M059J (cell line): ENCODE measurements around the gene KCNJ12. TPM values are rescaled to one million over a fixed set of nuclear protein-coding genes. Genes with fewer than 3 reads are reported as not detected.
"Not testable (repeated sequence)": the region's sequence is repeated elsewhere in the genome, so short reads cannot be mapped to it uniquely, and the experiment has no call there.

Source experiments
- DNase-seq: peaks from one replicate; pipeline ENCODE4 v3.0.0-alpha.2; 2012; ENCODE audit warnings: low read depth
- total RNA-seq: library from RNA; depleted of rRNA; stranded (reverse); fragments of >200 nt; shearing (Covaris generic); gene quantifications from 2 replicates; pipeline ENCODE4 v1.2.3, GENCODE V29; 2014

KCNJ12 gene
- total RNA-seq, 1 experiment from 2014 or later, result 0.22 TPM

DNA sequence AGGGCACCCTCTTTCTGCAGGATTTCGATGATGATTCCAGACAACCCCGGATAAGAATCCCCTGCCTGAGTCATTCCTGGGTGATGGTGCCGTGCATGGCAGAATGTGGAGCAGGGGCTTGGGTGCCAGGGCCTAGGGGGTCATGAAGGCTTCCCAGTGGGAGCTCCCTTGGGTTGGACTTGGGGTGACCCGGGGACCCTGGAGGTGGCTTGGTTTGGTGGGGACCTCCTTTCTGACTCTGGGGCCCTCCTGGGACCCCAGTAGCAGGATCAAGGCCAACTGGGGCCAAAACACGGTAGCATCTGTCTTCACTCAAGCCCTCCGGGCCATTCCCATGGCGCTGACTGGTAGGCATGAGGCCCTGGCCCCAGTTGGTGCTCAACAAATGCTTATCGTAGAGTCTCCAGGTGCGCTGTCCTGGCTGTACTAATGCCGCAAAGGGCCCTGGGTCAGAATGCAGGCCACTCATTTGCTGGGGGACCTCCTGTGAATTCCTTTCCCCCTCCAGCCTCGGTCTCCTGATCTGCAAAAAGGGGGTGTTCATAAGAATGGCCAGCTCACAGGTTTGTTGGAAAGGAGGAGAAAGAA, 44.4 kb downstream of the KCNJ12 start:
- not testable (repeated sequence) for DNase-seq

DNA sequence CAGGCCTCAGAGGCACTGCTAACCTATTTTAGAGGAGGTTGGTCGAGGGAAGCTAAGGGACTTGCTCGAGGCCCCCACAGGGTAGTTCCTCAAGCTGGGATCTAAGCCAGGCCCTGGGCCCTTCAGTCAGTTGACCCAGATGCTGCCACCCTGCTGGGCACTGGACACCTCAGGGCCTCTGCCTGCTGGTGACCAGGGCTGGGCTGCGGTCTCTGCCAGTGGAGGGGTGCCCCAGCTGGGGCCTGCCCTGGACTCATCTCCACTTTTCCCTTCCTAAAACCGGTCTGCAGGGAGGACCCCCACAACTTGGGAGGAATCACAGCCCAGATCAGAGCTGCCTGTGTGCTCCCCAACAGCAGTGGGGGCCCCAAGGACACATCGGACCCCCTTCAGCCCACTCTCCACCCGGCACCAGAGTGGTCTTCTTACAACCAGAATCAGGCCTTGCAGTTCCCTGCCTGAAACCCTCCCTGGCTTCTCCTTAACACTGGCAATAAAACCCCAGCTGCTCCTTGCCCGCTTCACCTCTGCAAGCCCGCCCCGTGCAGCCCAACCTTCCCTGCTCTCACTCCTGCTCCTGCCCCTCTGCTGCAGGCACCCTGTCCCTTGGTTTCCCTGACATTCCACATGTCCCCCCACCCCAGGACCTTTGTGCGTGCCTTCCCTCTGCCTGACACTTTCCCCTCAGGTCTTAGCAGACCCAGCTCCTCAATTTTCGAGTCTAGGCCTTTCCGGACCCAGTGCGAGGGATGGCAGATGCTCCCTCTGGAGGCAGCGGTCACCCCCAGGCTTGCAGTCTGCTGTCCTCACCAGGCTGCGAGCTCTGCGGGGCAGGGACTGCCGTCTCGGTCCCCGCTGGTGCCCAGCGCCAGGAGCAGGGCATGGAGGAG, 45.5 kb downstream of the KCNJ12 start:
- DNase-seq, result not testable (repeated sequence)

DNA sequence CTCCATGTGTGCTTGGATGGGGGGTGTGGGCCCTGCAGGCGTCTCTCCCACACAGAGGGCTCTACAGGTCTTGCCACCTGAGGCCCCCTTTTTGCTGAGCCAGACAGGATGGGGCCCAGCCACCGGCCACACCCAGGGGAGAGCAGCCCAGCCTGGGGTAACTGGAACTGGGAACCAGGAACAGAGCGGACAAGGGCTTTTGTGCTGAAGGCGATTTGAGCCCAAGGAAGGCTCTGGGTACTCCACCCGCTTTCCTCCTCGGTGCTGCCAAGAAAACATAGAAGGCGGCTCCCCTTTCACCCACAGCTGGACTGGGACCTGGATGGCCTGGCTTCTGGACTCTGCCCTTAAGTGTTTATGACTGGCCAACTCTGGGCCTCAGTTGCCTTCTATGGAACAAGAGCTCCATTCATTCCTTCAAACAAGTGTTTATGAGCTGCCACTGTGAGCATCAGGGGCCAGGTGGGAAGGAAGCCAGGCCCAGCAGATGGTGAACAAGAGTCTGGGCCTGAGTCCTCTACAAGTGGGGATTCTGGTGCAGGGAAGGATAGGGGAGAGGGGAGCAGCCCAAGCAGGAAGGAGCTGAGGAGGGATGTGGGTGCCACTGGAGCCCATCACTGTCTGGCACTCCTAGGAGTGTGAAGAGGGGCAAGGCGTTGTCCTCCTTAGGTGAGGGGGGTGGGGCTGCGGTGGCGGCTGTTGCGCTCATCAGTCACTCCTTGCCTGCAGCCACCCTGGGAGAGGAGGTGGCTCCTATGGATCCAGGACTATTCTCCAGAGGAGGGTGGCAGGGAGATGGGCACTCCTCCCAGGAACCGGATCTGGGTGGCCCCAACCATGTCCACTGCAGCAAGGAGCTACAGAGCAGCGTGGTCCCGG, 46.4 kb downstream of the KCNJ12 start:
- DNase-seq, result not testable (repeated sequence)

DNA sequence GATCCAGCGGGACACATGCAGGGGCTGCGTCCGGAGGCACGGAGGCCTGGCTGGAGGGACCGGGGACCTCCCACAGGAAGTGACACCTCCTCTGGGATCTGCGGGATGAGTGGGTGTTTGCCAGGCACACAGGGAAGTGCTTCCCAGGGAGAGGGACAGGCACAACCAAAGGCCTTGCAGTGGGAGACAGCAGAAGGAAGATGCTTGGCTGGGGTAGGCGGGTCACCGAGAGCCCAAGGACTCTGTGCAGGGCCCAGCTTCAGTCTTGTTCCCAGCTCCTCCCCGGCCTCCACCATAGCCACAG, 47.0 kb downstream of the KCNJ12 start:
- not testable (repeated sequence) for DNase-seq

DNA sequence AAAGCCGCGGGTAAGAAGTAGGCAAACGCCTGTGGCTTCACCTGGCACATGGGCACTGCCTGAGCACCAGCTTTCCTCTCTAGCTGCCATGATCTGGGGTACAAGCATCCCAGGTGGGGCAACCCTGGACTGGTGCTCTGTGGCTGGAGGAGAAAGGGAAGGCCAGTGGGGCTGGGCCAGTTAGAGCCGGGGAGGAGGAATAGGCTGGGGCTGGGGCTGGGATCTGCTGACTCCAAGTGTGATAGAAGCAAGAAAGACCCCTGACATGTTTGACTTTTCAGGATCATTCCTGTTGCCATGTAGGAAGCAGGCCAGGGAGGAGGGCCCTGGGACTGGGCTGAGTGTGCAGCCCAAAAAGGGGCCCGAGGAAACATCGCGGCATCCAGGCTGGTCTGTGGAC, 48.5 kb downstream of the KCNJ12 start:
- not testable (repeated sequence) for DNase-seq

DNA sequence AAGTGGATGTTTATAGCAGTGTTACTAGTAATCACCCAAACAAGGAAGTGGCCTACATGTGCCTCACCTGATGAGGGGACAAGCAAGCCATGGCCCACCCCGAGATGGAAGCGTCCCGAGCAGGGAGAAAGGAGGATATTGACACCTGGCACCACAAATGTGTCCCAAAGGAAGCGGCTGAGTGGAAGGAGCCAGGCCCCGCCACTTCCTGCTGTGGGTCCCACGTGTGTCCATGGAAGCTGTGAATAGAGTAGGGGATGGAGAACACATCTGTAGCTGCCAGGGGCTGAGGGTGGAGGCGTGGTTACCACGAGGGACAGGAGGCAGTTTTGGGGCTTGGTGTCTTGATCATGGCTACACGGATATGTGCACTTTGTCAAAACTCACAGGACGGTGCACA, 49.2 kb downstream of the KCNJ12 start:
- DNase-seq, result no peak

DNA sequence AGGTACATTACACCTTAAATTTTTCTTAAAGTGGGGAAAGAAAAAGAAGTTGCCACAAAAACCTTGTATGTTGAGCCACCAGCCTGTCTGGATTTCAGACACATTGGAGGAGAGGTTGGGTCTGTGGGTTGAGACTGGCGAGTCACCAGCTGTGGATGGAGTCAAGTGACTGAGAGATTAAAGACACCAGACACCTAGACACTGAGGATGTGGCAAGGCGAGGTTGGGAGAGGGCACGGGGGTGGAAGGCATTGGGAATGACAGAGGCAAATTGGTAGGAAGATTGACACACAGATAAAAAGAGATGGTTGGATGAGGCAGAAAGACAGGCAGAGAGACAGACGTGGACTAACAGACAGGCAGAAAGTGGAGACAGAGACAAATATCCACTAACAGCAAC, 49.6 kb downstream of the KCNJ12 start:
- DNase-seq, result no peak

DNA sequence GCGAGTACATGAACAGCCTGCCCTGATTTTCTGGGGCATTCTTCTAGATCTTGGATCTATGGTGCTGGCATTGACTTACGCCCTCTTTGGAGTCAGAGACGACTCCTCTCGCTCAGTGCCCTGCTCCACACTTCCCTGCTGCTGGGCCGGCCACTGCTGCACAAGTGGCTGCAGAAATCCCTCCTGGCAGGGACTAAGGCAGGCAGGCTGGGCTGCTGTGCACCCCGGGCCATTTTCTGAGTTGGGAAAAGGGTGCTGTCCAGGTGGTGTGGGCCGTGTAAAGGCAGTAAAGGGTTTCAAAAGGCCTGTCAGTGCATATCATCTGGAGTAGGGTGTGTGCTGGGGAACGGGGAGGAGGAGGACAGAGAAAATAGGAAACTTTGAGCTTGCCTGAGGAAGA, 50.1 kb downstream of the KCNJ12 start:
- not testable (repeated sequence) for DNase-seq

DNA sequence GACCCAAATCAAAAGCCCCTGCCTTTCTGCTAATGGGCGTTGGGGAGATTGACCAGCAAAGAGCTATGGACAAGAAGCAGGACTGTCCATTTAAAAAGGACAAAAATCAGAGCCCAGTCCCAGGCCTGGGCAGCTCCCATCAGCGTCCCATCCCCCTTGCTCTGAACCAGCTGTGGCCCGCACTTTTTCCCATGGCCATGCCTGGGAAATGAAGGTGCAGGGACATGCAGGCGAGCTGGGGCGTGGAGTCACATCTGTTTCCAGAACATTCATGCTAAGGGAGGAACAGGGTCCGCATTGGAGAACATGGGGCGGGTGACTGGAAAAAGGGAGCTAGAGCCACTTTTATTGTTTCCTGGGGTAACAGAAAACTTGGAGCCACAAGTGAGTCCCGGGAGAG, 50.7 kb downstream of the KCNJ12 start:
- not testable (repeated sequence) for DNase-seq

DNA sequence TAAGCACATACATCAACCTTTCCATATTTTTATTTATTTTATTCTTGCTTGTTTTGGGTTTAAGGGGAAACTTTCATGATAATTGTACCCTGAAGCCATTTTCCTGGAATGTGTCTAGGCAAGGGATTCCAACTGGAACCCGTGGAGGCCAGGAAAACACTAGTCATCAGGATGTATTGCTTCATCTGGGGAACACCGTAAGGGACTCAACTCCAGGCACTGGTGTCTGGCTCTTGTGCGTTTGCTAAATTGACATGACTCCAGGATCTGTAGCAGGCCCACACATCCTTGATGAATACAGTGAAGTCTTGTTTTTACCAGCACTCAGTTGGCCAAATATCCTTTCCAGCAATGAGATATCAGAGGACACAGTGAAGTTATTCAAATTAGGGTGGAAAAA, 51.6 kb downstream of the KCNJ12 start:
- not testable (repeated sequence) for DNase-seq

DNA sequence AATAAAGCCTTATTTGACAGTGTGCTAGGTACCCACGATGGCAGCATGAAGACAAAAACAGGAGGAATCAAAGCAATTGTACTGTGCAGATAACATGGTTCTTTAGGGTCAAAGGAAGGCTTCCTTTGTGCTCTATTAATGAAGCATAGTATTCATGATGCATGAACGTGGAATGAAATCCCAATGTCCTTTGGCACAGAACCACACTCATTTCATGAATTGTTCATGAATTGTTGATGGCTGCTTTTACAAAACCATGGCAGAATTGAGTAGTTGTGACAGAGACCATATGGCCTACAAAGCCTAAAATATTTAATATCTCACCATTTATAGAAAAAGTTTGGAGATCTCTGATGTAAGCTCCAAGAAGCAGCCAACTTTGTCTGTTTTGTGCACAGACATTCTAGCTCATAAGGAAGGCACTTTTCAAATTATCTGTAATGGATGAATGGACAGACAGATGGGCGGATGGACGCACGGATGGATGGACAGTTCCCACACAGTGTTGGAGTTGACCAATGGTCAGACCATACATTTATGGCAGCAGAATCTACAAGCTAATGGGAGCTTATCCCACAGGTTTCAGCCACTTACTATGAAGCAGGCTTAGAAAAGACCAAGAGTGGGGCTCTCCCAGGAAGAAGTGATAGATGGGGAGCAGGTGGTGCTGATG, 52.7 kb downstream of the KCNJ12 start:
- DNase-seq, result not testable (repeated sequence)

DNA sequence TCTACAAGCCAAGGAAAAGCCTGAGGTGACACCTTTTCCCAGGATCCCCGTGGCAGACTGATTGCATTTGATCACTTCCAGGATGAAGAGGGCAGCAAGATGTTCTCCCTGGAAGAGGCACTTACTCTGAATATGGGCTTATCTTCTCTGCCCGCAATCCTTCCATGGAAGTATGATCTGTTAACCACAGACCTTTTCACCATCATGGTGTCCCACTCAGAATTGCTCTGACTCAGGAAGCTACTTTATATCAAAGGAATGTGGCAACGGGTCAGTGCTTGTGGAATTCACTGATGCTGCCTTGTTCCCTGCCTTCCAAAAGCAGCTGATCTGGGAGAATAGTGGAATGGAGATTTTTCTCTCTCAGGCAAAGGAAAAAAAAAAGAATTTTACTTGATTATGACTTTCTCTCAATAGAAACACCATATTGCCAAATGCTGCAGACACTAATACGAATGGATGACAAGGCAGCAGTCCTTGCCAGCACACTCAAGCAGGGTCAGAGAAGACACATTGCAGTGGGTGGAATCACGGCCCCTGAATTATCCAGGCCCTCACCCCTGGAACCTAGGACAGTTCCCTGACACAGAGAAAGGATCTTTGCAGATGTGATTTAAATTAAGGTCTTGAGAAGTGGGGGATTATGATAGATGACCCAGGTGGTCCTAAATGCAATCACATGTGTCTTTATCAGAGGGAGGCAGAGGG, 53.9 kb downstream of the KCNJ12 start:
- DNase-seq, result not testable (repeated sequence)

DNA sequence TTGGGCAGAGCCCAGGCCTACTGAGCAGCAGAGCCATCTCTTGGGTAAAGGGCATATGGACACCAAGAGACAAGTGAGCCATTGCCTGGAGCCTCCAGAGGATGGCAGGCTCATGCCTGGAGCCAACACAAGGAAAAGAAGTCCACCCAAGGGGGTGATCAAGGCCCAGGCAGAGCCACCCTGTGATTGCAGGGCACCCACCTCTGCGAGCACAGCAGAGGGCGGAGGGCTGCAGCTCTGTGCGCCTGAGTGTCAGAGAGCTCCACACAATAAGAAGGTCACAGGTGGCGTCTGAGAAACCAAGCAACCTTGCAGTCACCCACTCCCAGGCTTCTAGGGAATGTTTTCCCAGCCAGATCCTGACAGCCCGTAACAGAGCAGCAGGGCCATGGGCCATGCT, 57.8 kb downstream of the KCNJ12 start:
- DNase-seq, result not testable (repeated sequence)

DNA sequence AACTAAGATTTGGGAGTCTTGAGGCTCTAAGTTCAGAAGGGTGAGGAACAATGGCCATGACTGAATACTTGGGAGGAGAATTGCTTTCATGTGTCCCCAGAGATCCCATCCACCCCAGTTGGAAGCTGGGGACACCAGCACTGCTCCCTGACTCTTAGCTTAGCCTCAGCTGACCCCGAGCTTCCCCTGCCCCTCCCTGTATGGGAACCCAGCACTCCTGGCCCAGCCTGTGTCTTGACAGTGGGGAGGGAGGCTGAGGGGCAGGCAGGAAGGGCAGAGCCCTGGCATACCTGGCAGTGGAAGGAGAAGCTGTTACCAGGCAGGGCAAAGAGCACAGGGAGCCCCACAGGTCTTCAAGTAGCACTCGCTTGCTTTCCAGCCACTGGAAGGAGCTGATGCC, 58.8 kb downstream of the KCNJ12 start:
- DNase-seq, result not testable (repeated sequence)

DNA sequence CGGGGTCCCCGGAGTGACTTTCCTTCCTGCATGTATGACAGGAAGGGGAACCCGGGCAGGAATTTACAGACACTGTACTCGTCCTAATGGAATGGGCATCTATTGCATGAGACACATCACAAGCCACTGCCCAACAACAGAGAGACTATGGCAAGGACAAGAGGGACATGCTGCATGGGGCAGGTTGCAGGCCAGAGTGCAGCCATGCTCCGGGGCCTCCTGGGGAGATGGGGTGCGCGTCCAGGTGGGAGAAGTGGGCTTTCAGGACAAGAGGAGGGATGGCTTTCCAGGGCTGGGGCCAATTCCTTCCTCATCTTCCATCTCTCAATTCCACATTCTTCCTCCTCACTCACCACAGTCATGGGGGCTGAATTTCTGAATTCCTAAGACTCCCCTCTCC, 60.3 kb downstream of the KCNJ12 start:
- DNase-seq, result not testable (repeated sequence)

DNA sequence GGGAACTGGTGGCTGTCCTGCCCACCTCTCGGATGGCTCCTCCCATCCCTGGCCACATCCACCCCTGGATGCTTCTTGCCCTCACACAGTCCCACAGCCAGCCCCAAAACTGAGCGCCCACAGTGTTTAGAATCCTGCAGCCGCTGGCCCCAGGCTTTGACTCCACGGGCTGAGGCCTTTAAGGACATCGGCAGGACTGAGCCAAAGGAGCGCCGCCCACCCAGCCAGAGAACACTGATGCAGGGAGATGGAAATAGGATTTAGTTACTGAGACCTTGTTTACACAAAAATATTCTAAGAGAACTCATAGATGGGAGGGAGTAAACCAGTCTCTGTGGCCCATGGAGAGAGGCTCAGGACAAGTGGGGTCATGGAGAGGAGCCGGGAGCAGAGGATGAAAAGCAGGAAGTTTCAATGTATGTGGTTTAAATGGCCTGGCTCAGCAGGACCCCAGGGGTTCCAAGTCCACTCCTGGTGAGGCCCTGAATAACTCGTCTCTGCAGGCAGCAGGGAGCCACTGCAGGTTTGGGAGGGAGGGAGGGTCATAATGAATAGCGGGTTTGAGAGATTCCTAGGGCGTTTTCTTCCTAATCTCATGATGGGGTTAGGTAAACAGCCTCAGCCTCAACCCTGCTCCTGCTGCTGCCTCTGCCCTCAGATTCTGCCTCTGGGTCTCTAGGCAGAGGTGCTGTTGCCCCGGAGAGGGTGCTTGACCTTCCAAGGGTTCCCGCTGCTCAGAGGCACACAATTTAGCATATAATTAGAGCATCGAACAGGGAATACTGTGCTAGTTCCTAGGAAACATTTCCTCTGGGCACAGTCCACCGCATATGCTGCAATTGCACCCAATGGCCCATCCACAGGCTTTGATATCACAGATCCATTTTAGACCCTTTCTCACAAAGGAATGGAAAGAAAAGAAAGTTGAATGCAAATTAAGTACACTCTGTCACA, 61.0 kb downstream of the KCNJ12 start:
- not testable (repeated sequence) for DNase-seq

DNA sequence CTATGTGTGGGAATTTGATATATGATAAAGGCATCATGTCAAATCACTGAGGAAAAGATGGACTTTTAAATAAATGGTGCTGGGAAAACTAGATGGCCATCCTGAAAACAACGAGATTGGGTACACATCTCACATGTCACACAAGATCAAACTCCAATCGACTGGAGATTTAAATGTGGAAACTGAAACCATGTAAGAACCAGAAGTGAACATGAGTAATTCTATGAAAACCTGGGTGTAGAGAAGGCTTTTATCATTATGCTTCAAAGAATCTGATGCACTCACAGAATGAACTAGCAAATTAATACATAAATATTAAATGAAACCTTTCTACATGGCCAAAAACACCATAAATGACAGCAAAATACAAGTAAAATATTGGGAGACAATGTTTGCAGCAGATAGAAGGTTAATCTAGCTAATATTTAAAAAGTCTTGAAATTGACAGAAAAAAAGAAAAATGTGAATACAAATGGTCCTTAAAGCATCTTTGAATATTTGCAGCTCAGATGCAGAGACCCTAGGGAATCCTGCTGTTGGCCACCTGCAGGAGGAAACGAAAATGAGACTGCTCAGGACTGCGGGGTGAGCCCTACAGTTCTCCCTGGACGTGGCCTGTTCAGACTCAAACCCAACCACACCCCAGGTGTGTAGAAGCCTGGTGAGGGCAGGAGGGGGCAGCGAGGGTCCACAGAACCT, 62.3 kb downstream of the KCNJ12 start:
- DNase-seq, result not testable (repeated sequence)

DNA sequence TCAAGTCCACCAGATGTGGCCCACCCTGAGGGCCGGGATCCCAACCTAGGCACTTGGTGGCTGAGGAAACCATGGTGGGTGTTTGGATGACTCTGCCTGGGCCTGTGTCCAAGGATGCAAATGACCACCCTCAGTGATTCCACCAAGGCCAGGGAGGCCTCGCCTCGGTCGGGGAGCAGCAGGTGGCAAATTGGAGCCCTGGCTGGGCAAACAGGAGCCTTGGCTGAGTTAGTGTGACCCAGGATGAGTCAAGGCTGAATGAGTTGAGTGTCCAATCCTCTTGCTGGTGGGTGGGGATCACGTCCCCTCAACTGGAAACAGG, 62.8 kb downstream of the KCNJ12 start:
- not testable (repeated sequence) for DNase-seq

DNA sequence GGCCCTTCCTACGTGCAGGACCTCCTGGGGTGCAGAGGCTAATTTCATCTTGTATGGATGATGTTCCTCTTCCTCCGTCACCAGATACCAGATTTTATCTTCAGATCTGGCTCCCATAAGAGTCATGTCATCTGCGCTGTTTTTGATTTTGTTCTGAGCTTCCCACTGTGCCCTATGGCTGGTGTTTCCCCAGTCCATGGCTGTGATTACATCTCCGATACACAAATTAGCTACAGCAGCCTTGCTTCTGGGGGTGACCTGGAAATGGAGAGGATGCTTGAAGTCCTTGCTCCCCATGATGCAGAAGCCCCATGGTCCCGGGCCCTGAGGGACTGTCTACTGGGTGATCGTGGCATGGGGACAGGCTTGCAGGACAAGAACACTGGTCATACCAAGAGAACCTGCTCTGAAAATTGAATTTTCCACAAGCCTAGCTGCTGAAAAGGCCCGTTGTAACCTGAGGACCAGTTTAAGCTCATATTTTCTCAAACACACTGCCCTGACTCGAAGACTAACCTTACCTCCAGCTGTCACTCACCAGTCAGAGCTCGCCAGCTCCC, 69.0 kb downstream of the KCNJ12 start:
- no peak for DNase-seq
